Muscle layer of duodenum (tissue), 2 donors: ENCODE data around the gene DOK6.

Experiments used
- H3K27ac ChIP-seq: one replicate; pipeline ENCODE4 v1.7.0; 2013; ENCODE audit warnings: mild to moderate bottlenecking, low read length
- H3K27me3 ChIP-seq: one replicate; pipeline ENCODE4 v1.7.0; 2013; ENCODE audit warnings: low read depth, mild to moderate bottlenecking, control low read depth, low read length
- H3K36me3 ChIP-seq, 2 donors: one replicate each; pipeline ENCODE4 v1.7.0; 2013; ENCODE audit warnings: low read length in 2 of 2, control low read depth in 1 of 2, mild to moderate bottlenecking in 1 of 2; ENCODE audit not compliant: insufficient read depth in 2 of 2, control insufficient read depth in 1 of 2
- H3K4me1 ChIP-seq, 2 donors: one replicate each; pipeline ENCODE4 v1.7.0; 2013; ENCODE audit warnings: low read length in 2 of 2, mild to moderate bottlenecking in 2 of 2, control low read depth in 1 of 2, moderate library complexity in 1 of 2; ENCODE audit not compliant: insufficient read depth in 2 of 2, control insufficient read depth in 1 of 2
- H3K4me3 ChIP-seq, 2 donors: one replicate each; pipeline ENCODE4 v1.7.0; 2013; ENCODE audit warnings: low read length in 2 of 2, low read depth in 1 of 2, mild to moderate bottlenecking in 1 of 2
- H3K9me3 ChIP-seq, 2 donors: one replicate each; pipeline ENCODE4 v1.7.0; 2013; ENCODE audit warnings: low read length in 2 of 2, control low read depth in 1 of 2, mild to moderate bottlenecking in 1 of 2; ENCODE audit not compliant: control insufficient read depth in 1 of 2
- donor health status: healthy.

DOK6 gene

DNA sequence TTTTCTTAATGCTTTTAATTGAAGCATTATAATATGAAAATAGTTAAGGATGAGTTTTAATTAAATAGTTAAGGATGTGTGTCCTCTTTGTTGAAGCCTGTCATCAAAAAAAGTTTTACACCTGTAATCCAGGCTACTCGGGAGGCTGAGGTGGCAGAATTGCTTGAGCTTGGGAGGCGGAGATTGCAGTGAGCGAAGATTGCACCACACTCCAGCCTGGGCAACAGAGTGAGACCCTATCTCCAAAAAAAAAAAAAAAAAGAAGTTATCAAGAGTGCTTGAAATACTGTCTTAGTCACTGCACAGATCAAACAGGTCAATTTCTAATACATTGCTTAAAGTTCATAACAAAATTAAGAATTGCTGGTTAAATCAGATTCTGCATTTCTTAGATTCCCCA, 353.4 kb downstream of the DOK6 start:
- no peaks in the 10 kb centered on the region for H3K36me3 ChIP-seq
- H3K27me3 ChIP-seq = no peaks in the 10 kb centered on the region
- H3K4me3 ChIP-seq = no peak overlapping the region
- no peaks in the 10 kb centered on the region for H3K4me1 ChIP-seq
- no peak overlapping the region for H3K27ac ChIP-seq
- peaks cover 0 to 9% of the 10 kb centered on the region in 2 donors for H3K9me3 ChIP-seq

DNA sequence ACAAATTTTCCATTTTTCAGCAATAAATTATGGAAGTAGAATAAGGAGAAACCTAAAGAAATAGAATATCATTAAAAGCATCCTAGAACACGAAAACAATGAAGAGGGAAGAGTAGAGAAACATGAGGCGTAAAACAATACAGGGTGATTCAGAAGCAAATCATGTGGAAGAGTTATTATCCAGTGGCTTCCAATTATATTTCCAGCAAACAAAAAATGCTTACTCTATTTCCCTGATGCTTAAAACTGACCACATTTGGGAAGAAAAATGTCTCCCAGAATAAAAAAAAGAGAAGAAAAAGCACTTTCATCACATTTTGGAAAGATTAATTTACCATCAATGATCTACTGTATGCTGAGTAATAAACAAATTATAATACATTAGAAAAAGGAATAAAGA, 354.4 kb downstream of the DOK6 start:
- Histone ChIP-seq H3K27ac (no peak overlapping the region), H3K4me3 (no peak overlapping the region), H3K36me3 (no peaks in the 10 kb centered on the region), H3K27me3 (no peaks in the 10 kb centered on the region), H3K9me3 (peaks cover 0 to 8% of the 10 kb centered on the region in 2 donors), H3K4me1 (no peaks in the 10 kb centered on the region)

DNA sequence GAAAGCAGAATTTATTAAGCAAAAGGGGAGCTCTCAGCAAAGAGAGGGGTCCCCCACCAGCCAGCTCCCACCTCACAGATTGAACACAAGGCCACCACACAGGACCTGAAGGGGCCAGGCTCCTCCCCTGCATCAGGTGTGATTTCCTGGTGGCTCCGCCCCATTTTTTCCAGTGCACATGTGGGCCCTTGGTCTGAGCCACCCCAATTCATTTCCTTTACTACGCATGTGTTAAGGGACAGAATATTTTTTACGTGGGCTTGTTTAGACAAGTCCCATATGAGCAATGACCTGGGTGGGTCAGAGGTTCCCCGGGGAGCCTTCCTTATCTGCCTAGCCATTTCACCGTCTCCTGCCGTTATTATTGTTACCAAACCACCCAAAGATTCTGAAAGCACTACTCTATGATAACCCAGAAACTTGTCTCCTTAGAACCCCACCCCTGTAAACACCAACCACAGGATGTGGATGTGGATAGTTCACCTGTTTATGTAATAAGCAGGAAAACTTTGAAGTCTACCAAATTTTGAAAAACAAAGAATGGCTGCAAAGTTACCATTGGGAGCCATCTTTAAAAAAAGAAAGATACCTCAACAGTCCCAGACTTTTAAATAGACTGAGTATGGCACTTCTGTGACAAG, 355.3 kb downstream of the DOK6 start:
- H3K4me1 ChIP-seq = no peaks in the 10 kb centered on the region
- H3K27ac ChIP-seq = no peak overlapping the region
- peaks cover 0 to 5% of the 10 kb centered on the region in 2 donors for H3K9me3 ChIP-seq
- no peaks in the 10 kb centered on the region for H3K36me3 ChIP-seq
- no peak overlapping the region for H3K4me3 ChIP-seq
- H3K27me3 ChIP-seq = no peaks in the 10 kb centered on the region

DNA sequence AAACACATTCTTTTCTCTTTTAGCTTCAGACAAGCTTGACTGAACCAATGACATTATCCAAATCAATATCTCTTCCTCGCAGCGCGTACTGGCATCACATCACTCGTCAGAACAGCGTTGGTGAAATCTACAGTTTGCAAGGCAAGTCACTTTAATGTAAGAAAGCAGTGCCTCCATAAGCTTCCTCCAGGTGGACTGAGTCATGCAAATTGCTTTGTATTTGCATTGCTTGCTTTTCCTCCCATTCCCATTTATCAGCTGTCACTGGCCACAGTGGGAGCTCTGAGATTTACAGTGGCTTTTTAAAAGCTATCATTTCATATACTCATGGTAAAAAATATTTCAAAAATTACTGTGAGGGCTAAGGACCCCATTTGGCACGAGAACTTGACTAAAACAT, 357.0 kb downstream of the DOK6 start:
- no peaks in the 10 kb centered on the region for H3K27me3 ChIP-seq
- no peak overlapping the region for H3K4me3 ChIP-seq
- no peaks in the 10 kb centered on the region for H3K36me3 ChIP-seq
- H3K9me3 ChIP-seq = peaks cover 0 to 5% of the 10 kb centered on the region in 2 donors
- H3K4me1 ChIP-seq = no peaks in the 10 kb centered on the region
- H3K27ac ChIP-seq = no peak overlapping the region

DNA sequence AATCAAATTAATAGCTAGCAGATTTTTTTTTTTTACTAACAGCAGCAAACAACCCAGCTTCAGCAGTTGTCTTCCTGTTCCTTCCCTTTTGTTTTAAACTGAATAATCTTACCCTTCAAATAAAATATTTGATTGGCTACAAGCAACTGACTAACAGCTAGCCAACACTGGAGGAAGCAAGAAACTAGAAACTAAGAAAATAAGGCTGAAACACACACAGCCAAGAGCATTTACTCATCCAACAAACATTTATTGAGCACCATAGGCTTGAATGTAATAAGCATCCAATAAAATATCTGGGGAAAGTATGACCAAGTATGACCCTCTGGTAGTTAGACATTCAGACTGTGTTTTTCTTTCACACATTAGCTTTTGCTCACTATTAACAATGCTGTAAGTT, 357.8 kb downstream of the DOK6 start:
- Histone ChIP-seq H3K27ac (no peak overlapping the region), H3K9me3 (peaks cover 0 to 5% of the 10 kb centered on the region in 2 donors), H3K4me1 (no peaks in the 10 kb centered on the region), H3K36me3 (no peaks in the 10 kb centered on the region), H3K27me3 (no peaks in the 10 kb centered on the region), H3K4me3 (no peak overlapping the region)

DNA sequence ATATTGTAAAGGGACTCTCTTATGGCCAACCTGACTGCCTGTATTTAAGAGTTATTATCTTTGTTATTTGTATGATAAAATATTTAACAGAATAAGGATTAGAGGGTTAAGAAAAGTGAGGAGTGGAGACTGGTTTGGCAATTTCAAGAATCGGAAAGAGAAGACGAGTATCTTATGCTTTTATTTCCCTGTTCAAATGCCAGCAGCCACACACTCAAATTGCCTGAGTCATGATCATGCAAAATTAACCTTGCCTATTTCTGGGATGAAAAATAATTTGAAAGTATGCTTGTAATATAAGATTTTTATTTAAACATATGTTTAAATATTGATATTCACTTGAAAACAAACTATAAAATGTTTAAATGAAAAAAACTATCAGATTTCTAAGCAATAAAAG, 358.4 kb downstream of the DOK6 start:
- peaks cover 0 to 5% of the 10 kb centered on the region in 2 donors for H3K9me3 ChIP-seq
- no peak overlapping the region for H3K4me3 ChIP-seq
- no peak overlapping the region for H3K27ac ChIP-seq
- no peaks in the 10 kb centered on the region for H3K36me3 ChIP-seq
- H3K4me1 ChIP-seq = no peaks in the 10 kb centered on the region
- no peaks in the 10 kb centered on the region for H3K27me3 ChIP-seq

DNA sequence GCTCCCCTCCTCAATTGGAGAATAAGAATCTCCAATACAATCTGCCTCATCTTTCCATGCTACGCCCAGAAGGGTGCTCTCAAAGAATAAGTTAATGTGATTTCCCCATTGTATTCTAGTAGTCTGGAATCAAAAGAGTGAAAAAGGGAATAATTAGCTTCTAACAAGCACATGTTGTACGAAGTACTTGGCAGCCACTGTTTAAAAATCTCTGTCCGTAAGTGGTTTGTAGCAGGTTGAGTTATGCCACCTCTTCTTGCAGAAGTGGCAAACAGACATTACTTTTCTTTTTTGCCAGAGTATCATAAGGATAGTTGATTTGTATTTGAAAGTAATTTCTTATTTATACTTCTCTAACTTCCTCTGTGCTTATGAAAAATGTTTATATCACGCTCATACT, 362.3 kb downstream of the DOK6 start:
- H3K27me3 ChIP-seq = no peaks in the 10 kb centered on the region
- no peaks in the 10 kb centered on the region for H3K36me3 ChIP-seq
- no peak overlapping the region for H3K4me3 ChIP-seq
- H3K27ac ChIP-seq = no peak overlapping the region
- no peaks in the 10 kb centered on the region for H3K4me1 ChIP-seq
- no peaks in the 10 kb centered on the region for H3K9me3 ChIP-seq

DNA sequence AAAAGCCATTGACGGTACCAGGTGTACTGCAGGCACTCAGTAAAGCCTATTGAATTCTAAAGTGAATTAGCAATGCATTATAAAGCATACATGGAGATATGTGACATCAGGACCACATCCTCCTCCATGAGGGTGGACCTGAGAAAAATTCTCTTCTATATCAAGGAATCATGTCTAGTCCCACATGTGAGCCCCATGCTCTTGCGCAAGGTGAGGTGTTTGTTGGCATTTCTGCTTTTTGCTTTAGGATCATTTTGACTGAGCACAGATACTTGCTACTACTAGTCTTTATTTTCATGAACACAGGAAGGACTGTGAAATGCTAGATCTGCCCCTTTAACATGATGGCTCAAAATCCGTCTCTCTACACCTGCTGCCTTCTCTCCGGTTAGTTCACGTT, 363.1 kb downstream of the DOK6 start:
- Histone ChIP-seq H3K4me3 (no peak overlapping the region), H3K27me3 (no peaks in the 10 kb centered on the region), H3K9me3 (no peaks in the 10 kb centered on the region), H3K27ac (no peak overlapping the region), H3K36me3 (no peaks in the 10 kb centered on the region), H3K4me1 (no peaks in the 10 kb centered on the region)

DNA sequence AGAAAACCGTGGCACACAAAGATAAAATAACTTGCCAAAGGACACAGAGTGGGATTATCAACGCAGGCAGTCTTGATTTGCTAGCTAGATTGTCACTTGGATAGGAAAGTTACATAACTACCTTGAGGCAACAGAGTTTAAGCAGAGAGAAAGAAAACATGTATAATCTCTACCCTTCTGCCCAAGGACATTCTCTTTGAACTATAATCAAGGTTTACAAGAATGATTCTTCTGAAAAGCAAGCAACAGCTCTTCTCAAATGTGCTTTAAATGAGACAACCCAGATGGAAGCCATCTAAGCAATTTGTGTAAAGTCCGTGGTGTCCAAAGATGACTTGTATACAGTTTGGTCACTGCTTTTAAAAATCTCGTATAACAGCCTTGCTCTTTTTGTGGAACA, 369.6 kb downstream of the DOK6 start:
- no peak overlapping the region for H3K27ac ChIP-seq

DNA sequence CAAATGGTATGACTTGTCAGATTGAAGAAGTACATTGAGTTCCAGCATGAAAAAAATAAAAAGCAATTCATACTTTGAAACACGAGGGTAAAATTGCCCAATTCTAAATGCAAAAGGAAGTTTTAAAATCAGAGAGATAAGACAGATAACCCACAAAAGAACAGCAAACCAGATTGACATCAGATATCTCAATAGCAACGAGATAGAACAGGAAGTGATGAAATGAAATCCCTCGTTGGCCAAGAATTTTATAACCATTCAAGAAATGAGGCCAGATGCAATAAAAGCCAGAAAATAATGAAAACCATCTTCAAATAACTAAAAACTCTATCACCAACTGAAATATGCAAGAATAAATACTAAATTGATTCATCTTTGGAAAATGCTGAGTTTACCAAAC, 374.1 kb downstream of the DOK6 start:
- Histone ChIP-seq H3K4me3 (no peak overlapping the region), H3K36me3 (no peaks in the 10 kb centered on the region), H3K9me3 (no peaks in the 10 kb centered on the region), H3K27ac (no peak overlapping the region), H3K4me1 (no peaks in the 10 kb centered on the region), H3K27me3 (no peaks in the 10 kb centered on the region)

More for the DNA sequence above, 369.6 kb downstream of the DOK6 start:
- H3K36me3 ChIP-seq = no peaks in the 10 kb centered on the region
- no peak overlapping the region for H3K4me3 ChIP-seq
- no peaks in the 10 kb centered on the region for H3K9me3 ChIP-seq
- H3K4me1 ChIP-seq = no peaks in the 10 kb centered on the region
- no peaks in the 10 kb centered on the region for H3K27me3 ChIP-seq

DNA sequence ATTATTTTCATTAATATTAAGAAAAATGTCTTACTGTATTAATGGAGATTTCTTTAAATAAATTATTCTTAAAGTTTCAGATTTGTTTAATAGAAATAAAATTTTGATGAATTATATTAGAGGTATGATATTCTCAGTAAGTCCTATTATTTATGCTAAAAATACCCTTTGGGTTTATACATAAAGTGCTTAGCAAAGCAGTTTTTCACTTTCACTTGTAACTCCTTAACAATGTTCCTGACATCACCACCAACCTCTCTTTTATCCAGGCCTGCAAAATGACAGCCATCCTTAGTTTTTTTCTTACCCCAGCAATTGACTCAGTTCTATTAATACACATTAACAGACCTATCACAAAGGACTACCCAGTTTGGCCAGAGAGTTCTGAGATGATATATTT, 376.6 kb downstream of the DOK6 start:
- H3K27ac ChIP-seq = no peak overlapping the region
- H3K27me3 ChIP-seq = no peaks in the 10 kb centered on the region
- no peaks in the 10 kb centered on the region for H3K4me1 ChIP-seq
- no peaks in the 10 kb centered on the region for H3K36me3 ChIP-seq
- H3K4me3 ChIP-seq = no peak overlapping the region
- no peaks in the 10 kb centered on the region for H3K9me3 ChIP-seq

DNA sequence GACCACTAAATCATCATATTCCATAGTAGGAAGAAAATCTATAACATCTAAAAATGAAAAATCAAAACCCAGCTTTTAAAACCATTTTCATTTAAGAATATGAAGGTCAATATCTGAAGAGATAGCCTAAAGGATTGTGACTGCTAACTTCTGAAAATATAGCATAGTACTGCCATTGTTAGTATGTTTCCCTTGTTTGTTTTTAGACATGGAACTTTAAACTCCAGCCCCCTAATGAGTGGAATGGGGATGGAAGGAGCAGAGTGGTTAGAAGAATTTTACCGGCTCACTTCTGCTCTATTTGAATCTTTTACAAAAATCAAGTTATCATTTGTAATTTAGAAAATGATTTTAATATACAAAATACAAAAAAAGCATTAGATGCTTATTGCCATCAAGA, 378.0 kb downstream of the DOK6 start:
- Histone ChIP-seq H3K4me3 (no peak overlapping the region), H3K9me3 (no peaks in the 10 kb centered on the region), H3K4me1 (no peaks in the 10 kb centered on the region), H3K27me3 (no peaks in the 10 kb centered on the region), H3K36me3 (no peaks in the 10 kb centered on the region), H3K27ac (no peak overlapping the region)
